WTC11 (cell line): Measurements from ENCODE around the gene CCDC6.

Source experiments
- CREM ChIP-seq: sonication (generic); formaldehyde crosslinking; IDR thresholded peaks from 2 replicates; pipeline ENCODE4 v1.8.1; 2022; ENCODE audit warnings: mild to moderate bottlenecking, missing genetic modification reagents, moderate library complexity
- CTCF ChIP-seq: fragments of 200-600 bp; IDR thresholded peaks from 2 replicates; pipeline ENCODE4 v1.8.0; 2022; ENCODE audit warnings: antibody characterized with exemption
- HMGXB4 ChIP-seq: sonication (generic); formaldehyde crosslinking; IDR thresholded peaks from 2 replicates; pipeline ENCODE4 v1.8.1; 2023; ENCODE audit warnings: mild to moderate bottlenecking, moderate library complexity, missing genetic modification reagents
- NR2C2 ChIP-seq: sonication (generic); formaldehyde crosslinking; IDR thresholded peaks from 2 replicates; pipeline ENCODE4 v1.8.0; 2022; ENCODE audit warnings: mild to moderate bottlenecking, missing genetic modification reagents
- RORB ChIP-seq: fragments of 250-450 bp; sonication (Bioruptor Pico); IDR thresholded peaks from 2 replicates; pipeline ENCODE4 v1.9.0; 2021; ENCODE audit warnings: mild to moderate bottlenecking
- SP1 ChIP-seq: sonication (generic); formaldehyde crosslinking; conservative IDR thresholded peaks from 2 replicates; pipeline ENCODE4 v1.8.1; 2022; ENCODE audit warnings: missing genetic modification reagents
- TCF7 ChIP-seq: sonication (generic); formaldehyde crosslinking; IDR thresholded peaks from 2 replicates; pipeline ENCODE4 v1.8.0; 2022; ENCODE audit warnings: mild to moderate bottlenecking, low read depth, missing genetic modification reagents, moderate library complexity
- USF1 ChIP-seq: sonication (generic); formaldehyde crosslinking; IDR thresholded peaks from 2 replicates; pipeline ENCODE4 v1.8.0; 2022; ENCODE audit warnings: mild to moderate bottlenecking, missing genetic modification reagents
- ZNF138 ChIP-seq: sonication (generic); formaldehyde crosslinking; conservative IDR thresholded peaks from 2 replicates; pipeline ENCODE4 v1.8.1; 2022; ENCODE audit warnings: mild to moderate bottlenecking, moderate library complexity, missing genetic modification reagents
- ZNF263 ChIP-seq: sonication (generic); formaldehyde crosslinking; IDR thresholded peaks from 2 replicates; pipeline ENCODE4 v1.8.1; 2022; ENCODE audit warnings: low read depth, mild to moderate bottlenecking, moderate library complexity, missing genetic modification reagents
- ZNF281 ChIP-seq: sonication (generic); formaldehyde crosslinking; IDR thresholded peaks from 2 replicates; pipeline ENCODE4 v1.8.0; 2023; ENCODE audit warnings: mild to moderate bottlenecking, missing genetic modification reagents
- ZNF317 ChIP-seq: sonication (generic); formaldehyde crosslinking; IDR thresholded peaks from 2 replicates; pipeline ENCODE4 v1.8.1; 2023; ENCODE audit warnings: low read depth, mild to moderate bottlenecking, moderate library complexity, missing genetic modification reagents, borderline replicate concordance
- ZNF416 ChIP-seq: fragments of 250-450 bp; sonication (Bioruptor Pico); IDR thresholded peaks from 2 replicates; pipeline ENCODE4 v1.9.0; 2021; ENCODE audit warnings: mild to moderate bottlenecking, inconsistent platforms
- ZNF512 ChIP-seq: sonication (generic); formaldehyde crosslinking; IDR thresholded peaks from 2 replicates; pipeline ENCODE4 v1.8.1; 2022; ENCODE audit warnings: missing genetic modification reagents, borderline replicate concordance

GRCh38 chr10:59857049-59857448 is 49.3 kb downstream of the CCDC6 start:
- TF ChIP-seq CTCF: no peak
- TF ChIP-seq TCF7 (CRISPR knock-in tag): no peak
- no peak for TF ChIP-seq USF1
- TF ChIP-seq ZNF263 (CRISPR knock-in tag): no peak
- TF ChIP-seq SP1 (CRISPR knock-in tag): no peak
- no peak for TF ChIP-seq HMGXB4 (CRISPR knock-in tag)
- TF ChIP-seq ZNF281 (CRISPR knock-in tag): no peak
- TF ChIP-seq ZNF416 (CRISPR knock-in tag): no peak
- TF ChIP-seq ZNF512 (CRISPR knock-in tag): no peak
- no peak for TF ChIP-seq ZNF317 (CRISPR knock-in tag)
- no peak for TF ChIP-seq RORB (CRISPR knock-in tag)
- no peak for TF ChIP-seq ZNF138 (CRISPR knock-in tag)
- no peak for TF ChIP-seq NR2C2 (CRISPR knock-in tag)
- no peak for TF ChIP-seq CREM (CRISPR knock-in tag)
